NCI-H2196 (cell line): ENCODE data around the gene SHOX.

Experiments used
- DNase-seq: peaks from one replicate; lab custom pipeline; 2025; ENCODE audit not compliant: unreplicated experiment; lab: John Stamatoyannopoulos, UW

SHOX gene

DNA sequence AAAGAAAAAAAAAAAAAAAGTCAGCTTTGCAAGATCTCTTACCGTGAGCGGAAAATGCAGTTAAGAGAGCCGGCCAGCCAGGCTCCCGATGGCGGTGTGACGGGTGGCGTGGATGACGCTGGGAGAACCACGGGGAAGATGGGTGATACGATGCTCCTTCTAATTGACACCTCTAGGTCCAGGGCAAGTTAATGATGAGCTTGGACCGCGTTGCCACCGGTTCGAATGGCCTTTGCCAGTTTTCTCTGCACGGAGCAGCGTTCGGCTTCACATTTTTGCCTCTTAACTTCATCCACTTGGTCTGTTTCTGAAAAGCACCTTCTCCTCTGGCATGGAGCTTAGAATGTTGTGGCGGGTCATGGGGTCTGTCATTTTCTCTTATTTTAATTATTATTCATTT, 33.2 kb downstream of the SHOX start:
- no peak for DNase-seq

- DNase-seq = no peak
Observed at GRCh38 chrX:666762-667720, 36.5 kb downstream of the SHOX start.

DNA sequence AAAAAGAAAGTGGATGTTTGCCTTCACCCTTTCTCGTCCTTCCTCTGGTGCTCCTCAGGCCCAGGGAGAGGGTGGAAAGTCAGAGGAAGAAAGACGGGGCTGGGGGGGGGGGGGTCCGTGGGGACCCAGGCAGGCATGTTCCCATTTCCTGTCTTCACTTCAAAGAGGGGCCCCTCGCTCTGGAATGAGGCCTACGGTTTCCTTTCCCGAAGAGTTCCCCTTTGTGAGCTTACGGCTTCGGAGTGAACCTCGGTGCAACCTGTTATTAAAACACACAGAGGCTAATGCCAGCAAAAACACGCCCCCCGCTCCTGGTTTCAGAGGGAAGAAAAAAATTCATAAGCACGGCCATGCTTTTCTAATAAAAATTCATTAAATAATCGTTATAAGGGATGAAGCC, 40.1 kb downstream of the SHOX start:
- no peak for DNase-seq

DNA sequence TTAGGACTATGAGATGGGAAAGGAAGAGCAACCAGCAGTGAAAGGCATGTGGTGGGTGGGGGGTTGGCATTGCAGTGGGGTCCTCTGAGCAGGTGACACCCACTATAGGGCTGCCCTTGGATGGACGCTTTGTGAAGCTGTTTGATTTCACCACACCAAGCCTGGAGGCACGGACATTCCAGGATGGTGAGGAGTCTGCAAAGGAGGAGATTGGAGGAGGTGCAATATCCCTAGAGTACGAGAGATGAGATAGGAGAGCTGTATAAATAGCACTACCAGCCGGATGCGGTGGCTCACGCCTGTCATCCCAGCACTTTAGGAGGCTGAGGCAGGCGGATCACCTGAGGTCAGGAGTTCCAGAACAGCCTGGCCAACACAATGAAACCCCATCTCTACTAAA, 42.3 kb downstream of the SHOX start:
- no peak for DNase-seq

- DNase-seq = no peak
Observed at GRCh38 chrX:675279-675954, 44.8 kb downstream of the SHOX start.

DNA sequence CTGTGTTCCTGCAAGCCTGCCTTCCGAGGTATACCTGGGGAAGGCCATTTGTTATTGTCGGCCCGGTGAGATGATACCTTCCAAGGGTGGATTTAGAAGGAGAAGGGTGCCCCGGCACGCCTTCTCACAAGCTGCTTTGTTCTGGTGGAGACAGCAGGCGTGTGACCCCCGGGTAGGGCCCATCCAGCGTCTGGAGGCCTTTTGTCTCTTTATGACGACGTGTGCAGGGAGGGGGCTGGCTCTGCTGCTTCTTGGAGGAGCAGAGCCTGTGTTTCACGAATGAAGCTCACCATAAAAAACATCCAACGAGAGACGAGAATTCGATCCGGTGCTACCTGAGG, 45.3 kb downstream of the SHOX start:
- no peak for DNase-seq

GRCh38 chrX:677376-677775, 46.8 kb downstream of the SHOX start:
- DNase-seq = no peak

DNA sequence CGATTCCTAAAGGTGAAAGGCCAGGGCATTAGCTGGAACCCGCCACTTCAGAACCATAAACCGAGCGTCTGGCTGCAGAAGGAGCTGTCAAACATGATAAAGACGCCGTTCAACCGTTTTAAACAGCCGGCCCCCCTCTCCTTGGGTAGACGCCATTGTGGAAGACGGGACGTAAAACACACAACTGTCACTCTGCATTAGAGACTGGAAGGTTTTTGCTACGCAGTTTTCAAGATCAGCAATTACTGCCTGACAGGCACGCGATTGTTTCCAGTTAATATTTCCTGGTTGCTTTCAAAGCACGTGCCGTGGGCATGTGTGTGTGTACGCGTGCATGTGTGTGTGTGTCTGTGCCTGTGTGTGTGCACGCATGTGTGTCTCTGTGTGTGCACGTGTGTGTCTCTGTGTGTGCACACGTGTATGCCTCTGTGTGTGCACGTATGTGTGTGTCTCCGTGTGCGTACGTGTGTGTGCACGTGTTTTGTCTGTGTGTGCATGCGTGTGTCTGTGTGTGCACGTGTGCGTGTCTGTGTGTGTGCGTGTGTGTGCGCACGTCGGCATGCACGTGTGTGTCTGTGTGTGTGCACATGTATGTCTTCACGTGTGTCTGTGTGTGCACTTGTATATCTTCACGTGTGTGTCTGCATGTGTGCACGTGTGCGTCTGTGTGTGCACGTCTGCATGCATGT, 48.8 kb downstream of the SHOX start:
- no peak for DNase-seq

DNA sequence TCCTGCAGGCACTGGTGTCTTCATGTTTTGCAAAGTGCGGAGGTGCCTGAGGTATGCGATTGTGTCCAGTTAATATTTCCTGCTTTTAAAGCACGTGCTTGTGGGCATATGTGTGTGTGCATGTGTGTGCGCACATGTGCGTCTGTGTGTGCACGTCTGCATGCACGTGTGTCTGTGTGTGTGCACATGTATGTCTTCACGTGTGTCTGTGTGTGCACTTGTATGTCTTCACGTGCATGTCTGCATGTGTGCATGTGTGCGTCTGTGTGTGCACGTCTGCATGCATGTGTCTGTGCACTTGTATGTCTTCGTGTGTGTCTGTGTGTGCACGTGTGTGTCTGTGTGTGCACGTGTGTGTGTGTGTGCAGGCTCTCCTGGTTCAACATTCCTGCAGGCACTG, 49.5 kb downstream of the SHOX start:
- DNase-seq = no peak

- no peak for DNase-seq
Observed at GRCh38 chrX:681989-682388, 51.4 kb downstream of the SHOX start.

- no peak for DNase-seq
Observed at GRCh38 chrX:682892-683291, 52.3 kb downstream of the SHOX start.

DNA sequence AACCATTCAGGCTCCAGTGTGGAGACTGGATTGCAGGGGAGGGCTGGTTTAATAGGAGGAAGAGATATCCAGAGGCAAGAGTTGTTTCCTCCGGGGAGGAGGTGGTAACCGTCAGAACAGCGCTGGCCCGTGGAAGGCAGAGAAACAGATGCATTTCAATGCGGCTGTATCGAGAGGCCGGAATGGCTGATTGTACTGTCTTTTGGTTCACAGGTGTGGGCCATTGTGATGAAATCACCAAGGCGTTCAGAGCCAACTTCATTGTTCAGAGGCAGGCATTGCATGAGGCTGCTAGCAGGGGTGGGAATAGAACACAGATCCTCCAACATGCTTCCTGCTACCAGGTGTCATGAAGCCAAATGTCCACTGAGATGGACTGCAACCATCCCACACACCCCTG, 53.0 kb downstream of the SHOX start:
- DNase-seq = no peak

DNA sequence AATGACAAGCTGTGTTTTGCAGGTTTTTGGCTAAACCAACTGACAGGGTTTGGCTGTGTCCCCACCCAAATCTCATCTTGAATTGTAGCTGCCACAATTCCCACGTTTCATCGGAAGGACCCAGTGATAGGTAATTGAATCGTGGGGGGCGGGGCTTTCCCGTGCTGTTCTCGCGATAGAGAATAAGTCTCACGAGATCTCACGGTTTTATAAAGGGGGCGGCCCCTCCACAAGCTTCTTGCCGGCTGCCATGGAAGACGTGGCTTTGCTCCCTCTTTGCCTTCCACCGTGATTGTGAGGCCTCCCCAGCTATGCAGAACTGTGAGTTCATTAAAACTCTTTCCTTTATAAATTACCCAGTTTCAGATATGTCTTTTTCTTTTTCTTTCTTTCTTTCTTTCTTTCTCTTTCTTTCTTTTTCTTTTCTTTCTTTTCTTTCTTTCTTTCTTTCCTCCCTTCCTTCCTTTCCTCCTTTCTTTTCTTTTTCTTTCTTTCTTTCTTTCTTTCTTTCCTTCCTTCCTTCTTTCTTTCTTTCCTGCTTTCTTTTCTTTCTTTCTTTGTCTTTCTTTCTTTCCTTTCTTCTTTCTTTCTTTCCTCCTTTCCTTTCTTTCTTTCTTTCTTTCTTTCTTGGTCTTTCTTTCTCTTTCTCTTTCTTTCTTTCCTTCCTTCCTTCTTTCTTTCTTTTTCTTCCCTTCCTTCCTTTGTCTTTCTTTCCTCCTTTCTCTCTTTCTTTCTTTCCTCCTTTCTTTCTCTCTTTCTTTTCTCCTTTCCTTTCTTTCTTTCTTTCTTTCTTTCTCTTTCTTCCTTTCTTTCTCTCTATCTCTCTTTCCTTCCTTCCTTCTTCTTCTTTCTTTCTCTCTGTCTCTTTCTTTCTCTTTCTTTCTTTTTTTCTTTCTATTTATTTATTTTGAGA, 54.8 kb downstream of the SHOX start:
- no peak for DNase-seq

DNA sequence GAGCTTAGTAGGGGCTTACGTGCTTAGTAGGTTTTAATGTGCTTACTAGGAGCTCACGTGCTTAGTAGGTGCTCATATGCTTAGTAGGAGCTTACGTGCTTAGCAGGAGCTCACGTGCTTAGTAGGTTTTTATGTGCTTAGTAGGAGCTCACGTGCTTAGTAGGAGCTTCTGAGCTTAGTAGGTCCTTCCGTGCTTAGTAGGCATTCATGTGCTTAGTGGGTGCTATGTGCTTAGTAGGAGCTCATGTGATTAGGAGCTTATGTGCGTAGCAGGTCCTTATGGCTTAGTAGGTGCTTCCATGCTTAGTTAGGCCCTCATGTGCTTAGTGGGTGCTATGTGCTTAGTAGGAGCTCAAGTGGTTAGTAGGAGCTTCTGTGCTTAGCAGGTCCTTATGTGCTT, 59.4 kb downstream of the SHOX start:
- DNase-seq = no peak

- no peak for DNase-seq
Observed at GRCh38 chrX:694800-695199, 64.2 kb downstream of the SHOX start.

DNA sequence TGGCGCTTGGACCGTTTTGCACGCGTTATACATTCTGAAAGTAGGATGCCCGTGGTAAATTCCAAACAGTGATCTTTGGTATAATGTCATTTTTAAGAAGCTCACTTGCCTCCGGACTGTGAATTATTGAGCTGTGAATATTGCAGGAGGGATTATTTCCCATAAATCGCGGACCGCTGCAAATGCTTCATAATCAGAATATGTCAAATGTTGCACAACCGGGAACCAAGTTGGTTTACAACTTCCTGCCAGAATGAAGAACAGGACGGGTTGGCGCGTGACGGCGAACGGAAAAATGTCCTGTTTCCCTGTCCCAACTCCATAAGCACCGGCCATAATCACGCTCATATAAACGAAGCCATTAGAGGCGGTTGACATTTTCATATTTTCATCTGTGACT, 67.6 kb downstream of the SHOX start:
- no peak for DNase-seq

DNA sequence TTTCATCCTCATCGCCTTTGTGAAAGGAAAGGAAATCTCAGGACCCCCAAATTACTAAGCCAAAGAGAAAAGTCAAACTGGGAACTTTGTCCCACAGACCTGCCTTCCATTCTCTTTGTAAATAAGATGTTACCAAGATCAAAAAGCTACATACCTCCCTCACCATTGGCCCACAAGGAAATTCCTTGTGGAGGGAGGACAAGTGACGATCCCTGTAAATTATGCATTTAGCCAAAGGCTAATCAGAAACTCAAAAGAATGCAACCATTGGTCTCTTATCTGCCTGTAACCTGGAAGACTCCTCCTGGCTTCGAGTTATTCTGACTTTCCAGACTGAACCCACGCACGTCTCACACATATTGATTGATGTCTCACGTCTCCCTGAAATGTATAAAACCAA, 70.3 kb downstream of the SHOX start:
- DNase-seq = no peak

DNA sequence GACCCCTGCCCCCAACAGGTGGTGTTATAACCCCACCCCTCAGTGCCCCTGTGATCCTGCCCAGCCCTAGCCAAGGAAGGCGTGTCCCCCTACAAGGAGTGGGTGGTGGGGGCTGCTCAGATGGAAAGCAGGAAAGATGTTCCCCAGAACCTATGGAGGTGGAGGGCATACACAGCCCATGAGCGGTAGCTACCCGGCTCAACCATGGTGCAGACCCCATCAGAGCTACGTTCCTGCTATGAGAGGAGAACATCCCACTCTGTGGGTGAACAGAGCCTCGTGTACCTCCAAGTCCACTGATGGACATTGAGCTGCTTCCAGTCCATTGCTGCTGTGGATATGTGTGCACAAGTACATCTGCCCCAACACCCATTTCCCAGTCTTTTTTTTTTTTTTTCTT, 71.1 kb downstream of the SHOX start:
- DNase-seq = no peak

DNA sequence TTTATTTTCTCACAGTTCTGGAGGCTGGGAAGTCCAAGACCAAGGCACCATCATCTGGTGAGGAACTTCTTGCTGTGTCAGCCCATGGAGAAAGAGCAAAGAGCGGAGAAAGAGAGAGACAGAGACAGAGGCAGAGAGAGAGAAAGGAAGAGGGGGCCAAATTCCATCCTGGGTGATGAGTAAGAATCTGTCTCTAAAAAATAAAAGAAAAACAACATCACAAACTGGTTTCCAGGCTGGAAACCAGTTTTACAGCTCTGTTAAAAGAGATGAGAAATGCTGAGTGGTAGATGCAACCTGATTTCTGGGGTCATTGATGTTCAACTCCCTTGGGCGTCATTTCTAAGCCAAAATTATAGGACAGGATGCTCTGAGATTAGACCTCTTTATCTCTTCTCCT, 72.9 kb downstream of the SHOX start:
- no peak for DNase-seq

GRCh38 chrX:703866-704265, 73.3 kb downstream of the SHOX start:
- no peak for DNase-seq
